GM18909 (cell line): ENCODE data around the gene PTCD2.

ENCODE experiments used
- ATAC-seq: cut with Tn5 transposase; IDR thresholded peaks from one replicate; pipeline ENCODE4 v1.9.1; 2021; ENCODE audit warnings: mild to moderate bottlenecking; ENCODE audit not compliant: unreplicated experiment, poor library complexity

PTCD2 gene

DNA sequence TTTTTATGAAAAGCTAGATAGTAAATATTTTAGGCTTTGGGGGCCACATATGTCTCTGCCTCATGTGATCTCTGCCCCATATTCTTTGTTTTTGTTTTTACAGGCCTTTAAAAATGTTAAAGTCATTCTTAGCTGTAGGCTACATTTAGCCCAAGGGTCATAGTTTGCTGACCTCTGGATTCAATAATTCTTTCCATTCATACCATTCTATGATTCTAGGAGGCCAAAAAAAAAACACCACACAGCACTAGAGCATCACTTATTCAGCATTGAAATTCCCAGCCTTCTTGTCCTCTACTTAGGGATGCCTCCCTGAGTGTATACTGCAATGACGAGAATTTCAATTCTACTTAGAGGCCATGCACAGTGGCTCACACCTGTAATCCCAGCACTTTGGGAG is 17.0 kb downstream of the PTCD2 start:
- ATAC-seq, result no peak

GRCh38 chr5:72338689-72339209 is 18.6 kb downstream of the PTCD2 start:
- no peak for ATAC-seq

DNA sequence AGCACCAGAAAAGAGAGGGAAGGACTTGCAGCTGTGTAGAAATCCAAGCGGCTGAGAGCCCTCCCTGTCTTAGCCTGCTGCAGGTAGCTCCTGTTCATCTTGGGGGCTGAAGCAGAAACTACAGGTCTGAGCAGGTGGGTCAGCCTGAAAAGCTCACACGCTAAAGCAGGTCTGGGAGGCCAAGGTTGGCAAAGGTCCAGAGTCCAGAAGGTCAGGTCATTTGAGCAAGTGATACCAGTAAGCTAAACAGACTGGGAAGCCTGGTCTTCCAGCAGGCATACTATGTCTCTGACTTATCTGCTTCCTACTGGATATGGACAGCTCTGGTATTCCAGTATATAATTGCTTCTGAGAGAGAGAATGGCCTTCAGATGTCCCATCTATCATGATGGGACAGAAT is 26.2 kb downstream of the PTCD2 start:
- no peak for ATAC-seq

GRCh38 chr5:72347801-72348308 is 27.7 kb downstream of the PTCD2 start:
- no peak for ATAC-seq

DNA sequence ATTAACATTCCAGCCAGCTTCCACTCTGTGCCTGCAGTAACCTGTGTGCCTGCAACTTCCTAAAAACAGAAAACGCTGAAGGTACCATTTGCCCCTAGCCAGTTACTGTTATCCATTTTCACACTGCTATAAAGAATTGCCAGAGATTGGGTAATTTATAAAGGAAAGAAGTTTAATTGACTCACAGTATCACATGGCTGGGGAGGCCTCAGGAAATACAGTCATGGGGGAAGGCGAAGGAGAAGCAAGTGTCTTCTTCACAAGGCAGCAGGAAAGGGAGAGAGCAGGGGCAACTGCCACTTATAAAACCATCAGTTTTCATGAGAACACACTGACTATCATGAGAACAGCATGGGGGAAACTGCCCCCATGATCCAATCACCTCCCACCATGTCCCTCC is 31.2 kb downstream of the PTCD2 start:
- no peak for ATAC-seq

DNA sequence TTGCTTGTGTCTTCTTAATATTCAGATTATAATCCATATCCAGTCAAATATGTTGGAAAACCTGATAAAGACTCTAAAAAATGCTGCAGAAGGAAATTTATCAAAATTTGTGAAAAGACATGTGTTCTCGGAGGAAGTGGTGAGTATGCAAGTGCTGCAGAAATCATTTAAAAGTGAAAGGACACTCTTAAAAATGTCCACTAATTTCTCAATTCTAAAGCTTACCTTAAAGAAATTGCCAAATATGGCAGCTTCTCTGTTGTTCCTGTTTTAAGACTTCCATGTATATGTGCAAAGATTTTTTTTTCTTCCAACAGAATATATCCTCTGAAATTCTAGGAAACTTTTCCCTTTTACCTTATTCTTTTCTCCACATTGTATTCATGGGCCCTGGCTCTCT is 32.4 kb downstream of the PTCD2 start:
- no peak for ATAC-seq

DNA sequence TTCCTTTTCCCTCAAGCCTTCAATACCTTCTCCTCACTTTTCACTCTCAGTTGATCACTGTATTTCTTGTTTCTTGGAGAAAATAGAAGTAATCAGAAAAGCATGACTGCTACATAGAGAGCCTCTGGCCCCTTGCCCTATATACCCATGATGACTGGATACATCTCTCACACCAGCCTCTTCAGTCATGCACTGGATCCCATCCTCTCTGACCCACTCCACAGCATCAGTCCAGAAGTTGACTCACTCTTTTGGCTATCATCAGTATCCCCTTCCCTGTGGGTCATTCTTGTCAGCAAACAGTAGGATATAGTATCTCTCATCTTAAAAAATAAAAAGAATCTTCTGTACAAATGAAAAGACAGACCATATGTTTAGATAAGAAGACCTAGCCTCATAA is 32.9 kb downstream of the PTCD2 start:
- ATAC-seq, result no peak

DNA sequence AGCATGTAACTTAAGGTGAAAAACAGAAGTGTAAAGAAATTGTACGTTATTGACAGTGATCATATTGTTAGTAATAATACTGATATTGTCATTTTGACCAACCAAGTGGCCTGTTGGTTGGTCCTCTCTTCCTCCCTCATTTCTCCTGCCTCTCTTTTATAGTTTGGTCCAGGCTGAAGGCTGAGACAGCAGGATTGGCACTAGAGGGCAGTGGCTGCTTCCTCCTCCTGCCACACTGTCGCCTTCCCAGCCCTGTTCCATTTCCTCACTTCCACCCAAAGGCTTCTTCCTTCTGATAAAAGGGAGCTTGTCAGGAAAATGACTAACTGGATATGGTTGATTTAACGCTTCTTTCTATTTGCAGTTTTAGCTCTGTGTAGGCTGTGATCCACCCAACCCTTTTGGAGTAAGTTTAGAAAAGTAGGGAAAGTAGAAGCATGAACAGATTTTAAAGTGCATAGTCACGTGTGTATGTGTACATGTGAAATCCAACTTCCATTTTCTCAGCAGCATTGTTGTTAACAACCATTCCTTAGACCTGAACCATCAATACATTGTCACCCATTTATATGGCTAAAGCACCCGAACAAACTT is 35.6 kb downstream of the PTCD2 start:
- no peak for ATAC-seq

- ATAC-seq, result no peak
These were observed 36.2 kb downstream of the PTCD2 start for GRCh38 chr5:72356361-72356760.

DNA sequence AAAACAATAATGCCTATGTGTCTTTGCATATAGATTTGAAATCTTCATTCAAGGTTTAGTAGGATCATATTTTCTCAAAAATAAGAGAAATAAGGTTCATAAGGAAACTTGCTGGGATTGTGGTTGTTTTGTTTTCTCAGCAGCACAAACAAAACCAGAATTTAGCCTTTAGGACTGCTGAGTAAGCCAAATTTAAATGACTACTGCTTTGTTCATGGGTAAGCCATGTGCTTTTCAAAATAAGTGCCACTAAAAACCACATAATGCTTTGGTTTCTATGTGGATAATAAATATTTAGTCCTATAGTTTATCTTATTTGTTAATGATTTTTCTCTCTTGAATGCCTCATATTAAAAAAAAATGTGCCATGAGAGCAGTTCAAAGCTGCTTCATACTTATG is 38.8 kb downstream of the PTCD2 start:
- ATAC-seq, result no peak

DNA sequence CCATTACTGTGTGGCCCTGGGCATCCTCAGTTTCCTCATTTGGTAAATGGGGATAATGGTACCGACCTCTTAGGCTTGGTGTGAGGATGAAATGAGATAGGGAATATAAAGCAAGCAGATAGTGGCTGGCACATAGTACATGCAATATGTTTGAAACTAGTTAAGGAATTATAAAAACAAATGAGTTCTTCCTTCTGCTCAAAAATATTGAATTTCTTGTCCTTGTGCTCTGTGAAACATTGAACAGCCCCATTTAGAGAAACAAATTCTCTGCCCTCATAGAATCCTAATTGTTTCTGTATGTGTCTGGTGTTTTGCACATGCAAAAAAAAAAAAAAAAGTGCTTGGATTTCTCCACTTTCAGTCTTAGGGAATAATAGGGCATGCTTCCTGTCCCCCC is 39.7 kb downstream of the PTCD2 start:
- no peak for ATAC-seq

DNA sequence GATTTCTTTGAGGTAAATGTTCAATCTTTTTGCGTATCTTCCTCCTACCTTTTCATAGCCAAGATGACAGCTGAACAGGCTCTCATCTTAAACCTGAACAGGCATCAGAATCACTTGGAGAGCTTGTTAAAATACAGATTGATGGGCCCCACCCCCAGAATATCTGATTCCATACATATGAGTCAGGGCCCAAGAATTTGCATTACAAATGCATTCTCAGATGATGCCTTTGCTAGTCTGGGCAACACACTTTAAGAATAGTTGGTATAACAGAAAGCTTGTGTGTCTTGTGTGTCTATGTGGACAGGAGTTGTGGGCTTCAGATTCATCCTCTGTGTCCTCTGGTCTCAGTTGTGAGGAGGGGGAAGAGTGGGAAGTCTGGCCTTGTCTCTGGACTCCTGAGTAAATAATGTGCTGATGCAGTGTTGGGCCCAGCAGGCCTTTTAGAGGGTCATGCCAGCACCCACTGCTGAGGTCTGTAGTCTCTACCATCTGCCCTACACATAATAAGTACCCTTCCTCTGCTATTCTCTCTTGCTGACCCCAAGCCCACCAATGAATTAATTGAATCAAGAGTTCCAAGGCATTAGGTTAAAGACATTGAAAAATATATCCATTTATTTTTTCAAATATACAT is 43.1 kb downstream of the PTCD2 start:
- ATAC-seq, result no peak

GRCh38 chr5:72364171-72364570 is 44.0 kb downstream of the PTCD2 start:
- ATAC-seq, result no peak

GRCh38 chr5:72364951-72365350 is 44.8 kb downstream of the PTCD2 start:
- no peak for ATAC-seq

GRCh38 chr5:72366324-72366976 is 46.3 kb downstream of the PTCD2 start:
- peak; percentile 79 for ATAC-seq

GRCh38 chr5:72368271-72368670 is 48.1 kb downstream of the PTCD2 start:
- no peak for ATAC-seq

DNA sequence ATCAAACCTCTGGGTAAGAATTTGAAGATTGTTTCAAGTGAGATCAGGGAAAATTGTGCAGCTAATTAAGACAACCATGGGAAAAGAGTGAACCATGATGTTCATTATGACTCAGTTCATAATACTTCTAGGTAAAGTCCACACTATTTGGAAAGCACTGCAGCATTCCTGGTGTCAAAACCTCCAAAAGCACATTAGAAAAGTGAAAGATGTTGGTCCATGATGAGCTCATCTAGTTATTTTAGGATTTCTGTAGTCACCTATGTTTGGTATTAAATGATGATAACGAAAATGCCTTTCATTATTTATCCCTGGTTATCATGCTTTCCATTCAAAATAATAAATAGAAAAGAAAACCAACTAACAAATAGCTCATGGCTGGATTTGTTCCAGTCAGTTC is 49.1 kb downstream of the PTCD2 start:
- ATAC-seq, result no peak

GRCh38 chr5:72369711-72370110 is 49.5 kb downstream of the PTCD2 start:
- ATAC-seq, result no peak

DNA sequence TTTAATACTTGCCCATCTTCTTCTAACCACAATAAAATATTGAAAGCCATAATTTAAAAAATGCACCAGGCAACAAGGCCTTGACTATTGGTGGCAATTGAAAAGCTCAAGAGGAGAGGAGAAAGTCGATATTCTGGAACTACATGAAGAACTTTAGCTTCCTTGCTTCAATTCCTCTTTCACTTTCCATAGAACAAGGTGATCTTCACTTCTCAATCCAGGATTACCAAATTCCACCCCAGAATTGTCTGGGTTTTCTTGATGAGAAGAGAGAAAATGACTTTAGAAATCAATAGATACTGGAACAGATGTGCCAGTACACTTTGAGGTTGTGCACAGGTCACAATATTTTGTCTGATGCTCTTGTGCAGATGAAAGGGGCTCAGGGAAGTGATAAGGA is 52.2 kb downstream of the PTCD2 start:
- ATAC-seq, result no peak

GRCh38 chr5:72372923-72373322 is 52.8 kb downstream of the PTCD2 start:
- ATAC-seq, result no peak

- ATAC-seq, result no peak
These were observed 54.7 kb downstream of the PTCD2 start for GRCh38 chr5:72374844-72375243.

- ATAC-seq, result no peak
These were observed 56.2 kb downstream of the PTCD2 start for GRCh38 chr5:72376381-72376780.
